GM12878 (cell line): ENCODE measurements around the gene HJV. TPM values are rescaled to one million over a fixed set of nuclear protein-coding genes. Genes with fewer than 3 reads are reported as not detected.

Source experiments
- ATAC-seq: fragments of 200-7000 bp; cut with Tn5 transposase; 3 replicates; pipeline ENCODE4 v1.9.1; 2020; ENCODE audit warnings: mild to moderate bottlenecking, moderate library complexity
- BruUV-seq: library from RNA; stranded (reverse); fragments of 400-500 nt; replicated peaks from 2 replicates; lab custom pipeline; 2021; lab: Mats Ljungman, UMichigan
- CTCF ChIA-PET: fragments of 300-600 bp; sonication (Branson Sonifier 250); formaldehyde crosslinking; extraction: SDS; loops from one replicate; lab custom pipeline; 2021; ENCODE audit warnings: inconsistent platforms; lab: Yijun Ruan, JAX
- POLR2A ChIA-PET: fragments of 350-600 bp; formaldehyde crosslinking; extraction: SDS; loops from one replicate; lab custom pipeline; 2021; ENCODE audit warnings: inconsistent platforms; lab: Charles Lee
- RAD21 ChIA-PET: fragments of 300-600 bp; sonication (Branson Sonifier 250); formaldehyde crosslinking; loops from one replicate; lab custom pipeline; 2023; ENCODE audit warnings: antibody characterized with exemption; ENCODE audit not compliant: unreplicated experiment; lab: Charles Lee
- SMC1A ChIA-PET: fragments of 300-600 bp; sonication (Branson Sonifier 250); formaldehyde crosslinking; loops from one replicate; lab custom pipeline; 2023; ENCODE audit not compliant: unreplicated experiment, uncharacterized antibody; lab: Charles Lee
- DNase-seq: peaks from one replicate; pipeline ENCODE4 v3.0.0-alpha.2; 2011; ENCODE audit warnings: low read depth, low spot score
- FAIRE-seq: peaks from 3 replicates; lab custom pipeline; 2011; peaks lifted over from hg19 to GRCh38; lab: Jason Lieb, UNC
- H2AFZ ChIP-seq: 2 replicates; pipeline ENCODE4 v1.6.0; 2011; ENCODE audit warnings: low read depth, low read length, control low read depth; ENCODE audit not compliant: control insufficient read depth
- H3K27ac ChIP-seq: 2 replicates; pipeline ENCODE4 v1.5.1; 2011; ENCODE audit warnings: control low read depth; ENCODE audit not compliant: control insufficient read depth, insufficient read depth
- H3K27me3 ChIP-seq, 2 experiments: replicated peaks in 1 of 2; 2 replicates each; pipeline versions ENCODE4 v1.6.0 to v1.6.1; 2011; ENCODE audit warnings: low read length in 1 of 2; ENCODE audit not compliant: control insufficient read depth in 2 of 2, insufficient read depth in 2 of 2
- H3K36me3 ChIP-seq, 2 experiments: 2 replicates each; pipeline ENCODE4 v1.5.1; 2011; ENCODE audit warnings: low read length in 1 of 2; ENCODE audit not compliant: control insufficient read depth in 2 of 2, insufficient read depth in 2 of 2
- H3K4me1 ChIP-seq: 2 replicates; pipeline ENCODE4 v1.6.1; 2011; ENCODE audit warnings: mild to moderate bottlenecking, low read length, moderate library complexity, mixed read lengths; ENCODE audit not compliant: control insufficient read depth, insufficient read depth
- H3K4me2 ChIP-seq: 2 replicates; pipeline ENCODE4 v1.6.0; 2011; ENCODE audit warnings: control low read depth; ENCODE audit not compliant: control insufficient read depth, insufficient read depth
- H3K4me3 ChIP-seq: fragments of 200-600 bp; sonication (generic); 2 replicates; pipeline ENCODE4 v1.5.1; 2016
- H3K79me2 ChIP-seq: 2 replicates; pipeline ENCODE4 v1.6.0; 2011; ENCODE audit warnings: low read length; ENCODE audit not compliant: control insufficient read depth, insufficient read depth
- H3K9ac ChIP-seq: 2 replicates; pipeline ENCODE4 v1.8.0; 2011; ENCODE audit warnings: low read length, control low read depth, mixed read lengths; ENCODE audit not compliant: control insufficient read depth, insufficient read depth
- H3K9me3 ChIP-seq: replicated peaks from 3 replicates; pipeline ENCODE4 v1.5.1; 2011; ENCODE audit warnings: mild to moderate bottlenecking, low read length; ENCODE audit not compliant: control insufficient read depth, insufficient read depth
- H4K20me1 ChIP-seq: 2 replicates; pipeline ENCODE4 v1.6.0; 2011; ENCODE audit not compliant: control insufficient read depth, insufficient read depth
- BCL11A ChIP-seq: IDR thresholded peaks from 2 replicates; pipeline ENCODE4 v1.6.1; 2011; ENCODE audit warnings: low read depth, low read length
- BHLHE40 ChIP-seq, 2 experiments: fragments of 450-650 bp in 1 of 2; IDR thresholded peaks; 2 replicates each; pipeline ENCODE4 v1.6.1; 2011 to 2017; ENCODE audit warnings: low read depth in 2 of 2, borderline replicate concordance in 1 of 2, improper control_type of control experiment in 1 of 2, low read length in 1 of 2, mild to moderate bottlenecking in 1 of 2
- CBX5 ChIP-seq: sonication (generic); IDR thresholded peaks from 2 replicates; pipeline ENCODE4 v1.6.1; 2016; ENCODE audit warnings: low read depth, moderate library complexity, mild to moderate bottlenecking, inconsistent platforms
- CTCF ChIP-seq, 3 experiments: IDR thresholded peaks in 2 of 3; conservative IDR thresholded peaks in 1 of 3; 2 replicates each; pipeline ENCODE4 v1.5.1; 2011; ENCODE audit warnings: low read depth in 3 of 3, low read length in 3 of 3, mild to moderate bottlenecking in 3 of 3, control low read depth in 2 of 3, moderate library complexity in 2 of 3, inconsistent platforms in 1 of 3, mixed read lengths in 1 of 3; ENCODE audit not compliant: control insufficient read depth in 2 of 3, insufficient read depth in 1 of 3; ENCODE audit errors: extremely low read depth in 1 of 3
- ELK1 ChIP-seq: IDR thresholded peaks from 2 replicates; pipeline ENCODE4 v1.6.1; 2012; ENCODE audit warnings: low read depth, low read length, improper control_type of control experiment
- GABPA ChIP-seq: IDR thresholded peaks from 2 replicates; pipeline ENCODE4 v1.6.1; 2014; ENCODE audit warnings: antibody characterized with exemption, low read depth, mild to moderate bottlenecking, inconsistent platforms
- HDAC6 ChIP-seq: fragments of 200-600 bp; sonication (generic); IDR thresholded peaks from one replicate; pipeline ENCODE4 v1.8.0; 2017; ENCODE audit warnings: antibody characterized with exemption; ENCODE audit not compliant: unreplicated experiment
- LARP7 ChIP-seq: fragments of 450-650 bp; IDR thresholded peaks from 2 replicates; pipeline ENCODE4 v1.6.1; 2017; ENCODE audit warnings: mild to moderate bottlenecking
- NBN ChIP-seq: fragments of 450-650 bp; IDR thresholded peaks from 2 replicates; pipeline ENCODE4 v1.6.1; 2016
- SMARCA5 ChIP-seq: fragments of 450-650 bp; IDR thresholded peaks from 2 replicates; pipeline ENCODE4 v1.6.1; 2017; ENCODE audit warnings: mild to moderate bottlenecking
- TCF7 ChIP-seq: IDR thresholded peaks from 2 replicates; pipeline ENCODE4 v1.6.1; 2014; ENCODE audit warnings: antibody characterized with exemption, borderline replicate concordance
- WGBS: methylation state at CpG from one replicate; pipeline ENCODE4 v1.1.6; 2016; ENCODE audit warnings: low lambda C conversion rate; ENCODE audit not compliant: insufficient replicate concordance, insufficient coverage; ENCODE audit errors: missing lambda C conversion rate; 5-methylcytosine and 5-hydroxymethylcytosine counted together
- in situ Hi-C: fragments of 300-500 bp; cut with MboI; formaldehyde crosslinking; loops from 9 replicates; pipeline ENCODE4 v1.14.3; 2018; ENCODE audit warnings: mixed read lengths
- intact Hi-C: fragments of 100-400 bp; cut with micrococcal nuclease; formaldehyde crosslinking; loops from one replicate; pipeline ENCODE4 v1.14.2; 2022; ENCODE audit not compliant: unreplicated experiment
- polyA plus RNA-seq, 11 experiments: library from polyadenylated mRNA; depleted of rRNA in 4 of 11; unstranded in 6 of 11; stranded (reverse) in 5 of 11; fragments of >200 nt; fragmentation: Nextera tagmentation in 4 of 11; fragmentation: Illumina TruSeq in 1 of 11; extraction: Ambion mirVana in 4 of 11; extraction: Trizol in 1 of 11; gene quantifications; 1 replicate in 1 of 11; 2 replicates in 10 of 11; pipeline versions ENCODE4 v1.2.1 to v1.2.3, GENCODE V29; 2011 to 2016; ENCODE audit warnings: inconsistent platforms in 2 of 11, missing spikeins in 2 of 11, low read depth in 1 of 11
- total RNA-seq, 4 experiments: library from RNA; depleted of rRNA in 3 of 4; stranded (reverse); fragments of >200 nt in 3 of 4; fragmentation: Illumina TruSeq in 1 of 4; extraction: Trizol in 1 of 4; gene quantifications; 2 replicates each; pipeline versions ENCODE4 v1.2.1 to v1.2.3, GENCODE V29; 2013 to 2021
- TF ChIP-seq, protein P1 (sequence below): fragments of 450-650 bp; IDR thresholded peaks from 2 replicates; pipeline ENCODE4 v1.6.1; 2016; ENCODE audit warnings: mild to moderate bottlenecking, moderate library complexity, borderline replicate concordance
- TF ChIP-seq, protein P2 (sequence below): fragments of 450-650 bp; IDR thresholded peaks from 2 replicates; pipeline ENCODE4 v1.6.1; 2017; ENCODE audit warnings: mild to moderate bottlenecking, moderate library complexity

The HJV gene
- total and polyA plus RNA-seq, 10 of the 15 experiments (the other 5 are each of a cell fraction or from before 2014, with no cell fraction given) = not detected

- 96% methylated on average over 4 of the region's 6 CpGs for WGBS
- Histone ChIP-seq H4K20me1 (no peaks in the 10 kb centered on the region), H3K9me3 (no peaks in the 10 kb centered on the region), H3K27ac (no peak overlapping the region), H3K36me3 (no peaks in the 10 kb centered on the region), H3K4me2 (no peak overlapping the region), H3K79me2 (no peaks in the 10 kb centered on the region), H3K27me3 (no peaks in the 10 kb centered on the region), H3K4me3 (no peak overlapping the region), H2AFZ (no peak overlapping the region), H3K9ac (no peak overlapping the region), H3K4me1 (peaks cover 17% of the 10 kb centered on the region)
- ChIA-PET RAD21 (interaction anchor here (1.0 kb wide), 1 partner anchor 10 kb away, joined by 3 read pairs; the partner anchor contains the start of gene TXNIP), SMC1A (interaction anchor here (0.7 to 2.1 kb wide), 4 partner anchors 8 to 126 kb away, joined by 3 to 5 read pairs (median 4); no protein-coding TSS in a partner anchor), POLR2A (interaction anchor here (1.1 to 3.9 kb wide), 2 partner anchors 9 to 24 kb away, joined by 6 to 21 read pairs; partner anchors contain the start of gene TXNIP), CTCF (interaction anchor here (1.1 to 12.2 kb wide), 3 partner anchors 6 to 80 kb away, joined by 3 to 196 read pairs (median 4); no protein-coding TSS in a partner anchor)
- FAIRE-seq = no peak
- no peak for DNase-seq
- no TSS peak for BruUV-seq
- intact Hi-C loops = no loop called here
- in situ Hi-C loops = no loop called here
- ATAC-seq = no peak
- TF ChIP-seq NBN (no peak), CBX5 (no peak), TCF7 (no peak), SMARCA5 (no peak), LARP7 (no peak), BHLHE40 (IDR thresholded peaks at IDR 0.05; ENCODE audit: borderline replicate concordance in 1 of 2, low read depth in 2 of 2, low read length in 1 of 2) (no peak), CTCF (IDR thresholded peaks at IDR 0.05 in 2 of 3, conservative IDR thresholded peaks at IDR 0.05 in 1 of 3; ENCODE audit: control insufficient read depth in 2 of 3, extremely low read depth in 1 of 3, insufficient read depth in 1 of 3, low read depth in 3 of 3, low read length in 3 of 3) (no peak), ELK1 (no peak), GABPA (no peak), BCL11A (no peak), HDAC6 (no peak)
- TF ChIP-seq, protein P1, sequence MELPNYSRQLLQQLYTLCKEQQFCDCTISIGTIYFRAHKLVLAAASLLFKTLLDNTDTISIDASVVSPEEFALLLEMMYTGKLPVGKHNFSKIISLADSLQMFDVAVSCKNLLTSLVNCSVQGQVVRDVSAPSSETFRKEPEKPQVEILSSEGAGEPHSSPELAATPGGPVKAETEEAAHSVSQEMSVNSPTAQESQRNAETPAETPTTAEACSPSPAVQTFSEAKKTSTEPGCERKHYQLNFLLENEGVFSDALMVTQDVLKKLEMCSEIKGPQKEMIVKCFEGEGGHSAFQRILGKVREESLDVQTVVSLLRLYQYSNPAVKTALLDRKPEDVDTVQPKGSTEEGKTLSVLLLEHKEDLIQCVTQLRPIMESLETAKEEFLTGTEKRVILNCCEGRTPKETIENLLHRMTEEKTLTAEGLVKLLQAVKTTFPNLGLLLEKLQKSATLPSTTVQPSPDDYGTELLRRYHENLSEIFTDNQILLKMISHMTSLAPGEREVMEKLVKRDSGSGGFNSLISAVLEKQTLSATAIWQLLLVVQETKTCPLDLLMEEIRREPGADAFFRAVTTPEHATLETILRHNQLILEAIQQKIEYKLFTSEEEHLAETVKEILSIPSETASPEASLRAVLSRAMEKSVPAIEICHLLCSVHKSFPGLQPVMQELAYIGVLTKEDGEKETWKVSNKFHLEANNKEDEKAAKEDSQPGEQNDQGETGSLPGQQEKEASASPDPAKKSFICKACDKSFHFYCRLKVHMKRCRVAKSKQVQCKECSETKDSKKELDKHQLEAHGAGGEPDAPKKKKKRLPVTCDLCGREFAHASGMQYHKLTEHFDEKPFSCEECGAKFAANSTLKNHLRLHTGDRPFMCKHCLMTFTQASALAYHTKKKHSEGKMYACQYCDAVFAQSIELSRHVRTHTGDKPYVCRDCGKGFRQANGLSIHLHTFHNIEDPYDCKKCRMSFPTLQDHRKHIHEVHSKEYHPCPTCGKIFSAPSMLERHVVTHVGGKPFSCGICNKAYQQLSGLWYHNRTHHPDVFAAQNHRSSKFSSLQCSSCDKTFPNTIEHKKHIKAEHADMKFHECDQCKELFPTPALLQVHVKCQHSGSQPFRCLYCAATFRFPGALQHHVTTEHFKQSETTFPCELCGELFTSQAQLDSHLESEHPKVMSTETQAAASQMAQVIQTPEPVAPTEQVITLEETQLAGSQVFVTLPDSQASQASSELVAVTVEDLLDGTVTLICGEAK = no peak
- TF ChIP-seq, protein P2, sequence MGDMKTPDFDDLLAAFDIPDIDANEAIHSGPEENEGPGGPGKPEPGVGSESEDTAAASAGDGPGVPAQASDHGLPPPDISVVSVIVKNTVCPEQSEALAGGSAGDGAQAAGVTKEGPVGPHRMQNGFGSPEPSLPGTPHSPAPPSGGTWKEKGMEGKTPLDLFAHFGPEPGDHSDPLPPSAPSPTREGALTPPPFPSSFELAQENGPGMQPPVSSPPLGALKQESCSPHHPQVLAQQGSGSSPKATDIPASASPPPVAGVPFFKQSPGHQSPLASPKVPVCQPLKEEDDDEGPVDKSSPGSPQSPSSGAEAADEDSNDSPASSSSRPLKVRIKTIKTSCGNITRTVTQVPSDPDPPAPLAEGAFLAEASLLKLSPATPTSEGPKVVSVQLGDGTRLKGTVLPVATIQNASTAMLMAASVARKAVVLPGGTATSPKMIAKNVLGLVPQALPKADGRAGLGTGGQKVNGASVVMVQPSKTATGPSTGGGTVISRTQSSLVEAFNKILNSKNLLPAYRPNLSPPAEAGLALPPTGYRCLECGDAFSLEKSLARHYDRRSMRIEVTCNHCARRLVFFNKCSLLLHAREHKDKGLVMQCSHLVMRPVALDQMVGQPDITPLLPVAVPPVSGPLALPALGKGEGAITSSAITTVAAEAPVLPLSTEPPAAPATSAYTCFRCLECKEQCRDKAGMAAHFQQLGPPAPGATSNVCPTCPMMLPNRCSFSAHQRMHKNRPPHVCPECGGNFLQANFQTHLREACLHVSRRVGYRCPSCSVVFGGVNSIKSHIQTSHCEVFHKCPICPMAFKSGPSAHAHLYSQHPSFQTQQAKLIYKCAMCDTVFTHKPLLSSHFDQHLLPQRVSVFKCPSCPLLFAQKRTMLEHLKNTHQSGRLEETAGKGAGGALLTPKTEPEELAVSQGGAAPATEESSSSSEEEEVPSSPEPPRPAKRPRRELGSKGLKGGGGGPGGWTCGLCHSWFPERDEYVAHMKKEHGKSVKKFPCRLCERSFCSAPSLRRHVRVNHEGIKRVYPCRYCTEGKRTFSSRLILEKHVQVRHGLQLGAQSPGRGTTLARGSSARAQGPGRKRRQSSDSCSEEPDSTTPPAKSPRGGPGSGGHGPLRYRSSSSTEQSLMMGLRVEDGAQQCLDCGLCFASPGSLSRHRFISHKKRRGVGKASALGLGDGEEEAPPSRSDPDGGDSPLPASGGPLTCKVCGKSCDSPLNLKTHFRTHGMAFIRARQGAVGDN = no peak
Measured at GRCh38 chr1:145986551-145986950, 35.0 kb downstream of the HJV start.
